H9 (cell line): ENCODE data around the gene TOGARAM2. TPM values are rescaled to one million over a fixed set of nuclear protein-coding genes. Genes with fewer than 3 reads are reported as not detected.

ENCODE experiments used
- DNase-seq: peaks from one replicate; pipeline ENCODE4 v3.0.0-alpha.2; 2017
- H2AFZ ChIP-seq: one replicate; pipeline ENCODE4 v1.6.1; 2013; ENCODE audit warnings: mild to moderate bottlenecking, low read length, control low read depth, moderate library complexity
- H2AK5ac ChIP-seq: 2 replicates; pipeline ENCODE4 v1.6.1; 2013; ENCODE audit warnings: low read length, control low read depth, mixed read lengths; ENCODE audit not compliant: insufficient read length
- H2BK120ac ChIP-seq: one replicate; pipeline ENCODE4 v1.6.1; 2013; ENCODE audit warnings: low read depth, mild to moderate bottlenecking, low read length, control low read depth, inconsistent platforms; ENCODE audit not compliant: poor library complexity, severe bottlenecking
- H2BK12ac ChIP-seq: 2 replicates; pipeline ENCODE4 v1.6.1; 2013; ENCODE audit warnings: low read length, control low read depth, mixed read lengths, low read depth; ENCODE audit not compliant: insufficient read length
- H2BK15ac ChIP-seq: 2 replicates; pipeline ENCODE4 v1.6.1; 2013; ENCODE audit warnings: low read depth, low read length, control low read depth
- H2BK20ac ChIP-seq: one replicate; pipeline ENCODE4 v1.6.1; 2013; ENCODE audit warnings: low read depth, mild to moderate bottlenecking, low read length, control low read depth, inconsistent platforms; ENCODE audit not compliant: poor library complexity, severe bottlenecking
- H2BK5ac ChIP-seq: 2 replicates; pipeline ENCODE4 v1.6.1; 2013; ENCODE audit warnings: low read length, control low read depth, mixed read lengths; ENCODE audit not compliant: insufficient read length
- H3K14ac ChIP-seq: 2 replicates; pipeline ENCODE4 v1.6.1; 2013; ENCODE audit warnings: low read length, control low read depth; ENCODE audit not compliant: insufficient read depth
- H3K18ac ChIP-seq: 2 replicates; pipeline ENCODE4 v1.6.1; 2013; ENCODE audit warnings: low read depth, mild to moderate bottlenecking, mixed read lengths, low read length, control low read depth; ENCODE audit not compliant: insufficient read length
- H3K23ac ChIP-seq: 2 replicates; pipeline ENCODE4 v1.6.1; 2013; ENCODE audit warnings: low read length, control low read depth, mixed read lengths, low read depth; ENCODE audit not compliant: insufficient read length
- H3K23me2 ChIP-seq: 2 replicates; pipeline ENCODE4 v1.6.1; 2013; ENCODE audit warnings: low read depth, mild to moderate bottlenecking, mixed read lengths, low read length, control low read depth; ENCODE audit not compliant: insufficient read length, poor library complexity, severe bottlenecking
- H3K27ac ChIP-seq: 2 replicates; pipeline ENCODE4 v1.5.1; 2013; ENCODE audit warnings: low read length, control low read depth, mixed read lengths, low read depth; ENCODE audit not compliant: insufficient read length
- H3K27me3 ChIP-seq: 2 replicates; pipeline ENCODE4 v1.6.1; 2013; ENCODE audit warnings: low read length, control low read depth, inconsistent platforms; ENCODE audit not compliant: insufficient read depth
- H3K4ac ChIP-seq: 2 replicates; pipeline ENCODE4 v1.6.1; 2013; ENCODE audit warnings: low read depth, mild to moderate bottlenecking, control low read depth, inconsistent platforms, low read length, moderate library complexity
- H3K4me1 ChIP-seq: 2 replicates; pipeline ENCODE4 v1.6.1; 2013; ENCODE audit warnings: low read length, control low read depth, inconsistent platforms; ENCODE audit not compliant: insufficient read depth
- H3K4me2 ChIP-seq: 2 replicates; pipeline ENCODE4 v1.6.1; 2013; ENCODE audit warnings: low read length, control low read depth, mixed read lengths; ENCODE audit not compliant: insufficient read length, insufficient read depth
- H3K56ac ChIP-seq: 2 replicates; pipeline ENCODE4 v1.6.1; 2013; ENCODE audit warnings: low read depth, mild to moderate bottlenecking, mixed read lengths, low read length, control low read depth; ENCODE audit not compliant: insufficient read length
- H3K79me1 ChIP-seq: 2 replicates; pipeline ENCODE4 v1.6.1; 2013; ENCODE audit warnings: low read depth, mild to moderate bottlenecking, moderate library complexity, low read length, control low read depth, inconsistent platforms; ENCODE audit not compliant: insufficient read depth, poor library complexity, severe bottlenecking
- H3K79me2 ChIP-seq: 2 replicates; pipeline ENCODE4 v1.6.1; 2013; ENCODE audit warnings: low read length, control low read depth, inconsistent platforms; ENCODE audit not compliant: insufficient read depth
- H3K9ac ChIP-seq: 2 replicates; pipeline ENCODE4 v1.6.1; 2013; ENCODE audit warnings: low read length, control low read depth, mixed read lengths; ENCODE audit not compliant: insufficient read length; ENCODE audit errors: extremely low read depth
- H3K9me3 ChIP-seq: one replicate; pipeline ENCODE4 v1.6.1; 2013; ENCODE audit warnings: low read depth, low read length, inconsistent platforms; ENCODE audit not compliant: control insufficient read depth
- H3T11ph ChIP-seq: one replicate; pipeline ENCODE4 v1.6.1; 2013; ENCODE audit warnings: mild to moderate bottlenecking, low read length, control low read depth, inconsistent platforms
- H4K20me1 ChIP-seq: one replicate; pipeline ENCODE4 v1.6.1; 2013; ENCODE audit not compliant: control insufficient read depth, insufficient read length, insufficient read depth
- H4K5ac ChIP-seq: 2 replicates; pipeline ENCODE4 v1.6.1; 2013; ENCODE audit warnings: low read depth, mild to moderate bottlenecking, mixed read lengths, low read length, control low read depth; ENCODE audit not compliant: insufficient read length
- H4K8ac ChIP-seq: replicated peaks from 2 replicates; pipeline ENCODE4 v1.6.1; 2013; ENCODE audit warnings: low read length, control low read depth, mixed read lengths, low read depth; ENCODE audit not compliant: insufficient read length
- H4K91ac ChIP-seq: 2 replicates; pipeline ENCODE4 v1.6.1; 2013; ENCODE audit warnings: low read depth, mild to moderate bottlenecking, moderate library complexity, mixed read lengths, low read length, control low read depth; ENCODE audit not compliant: insufficient read length
- H3K27ac Mint-ChIP-seq, 3 experiments: 2 replicates in 2 of 3; 3 replicates in 1 of 3; pipeline ENCODE4 v1.8.0; 2020 to 2021; ENCODE audit warnings: mixed read lengths in 3 of 3, mild to moderate bottlenecking in 1 of 3, moderate library complexity in 1 of 3
- H3K27me3 Mint-ChIP-seq: 2 replicates; pipeline ENCODE4 v1.8.0; 2021; ENCODE audit warnings: low read depth, mild to moderate bottlenecking, moderate library complexity, mixed read lengths
- H3K36me3 Mint-ChIP-seq, 3 experiments: 2 replicates in 2 of 3; 3 replicates in 1 of 3; pipeline ENCODE4 v1.8.0; 2020 to 2021; ENCODE audit warnings: low read depth in 3 of 3, mixed read lengths in 3 of 3; ENCODE audit not compliant: insufficient read depth in 1 of 3
- H3K4me1 Mint-ChIP-seq, 2 experiments: 2 replicates each; pipeline ENCODE4 v1.8.0; 2020; ENCODE audit warnings: mixed read lengths in 2 of 2
- H3K4me3 Mint-ChIP-seq, 2 experiments: 2 replicates in 1 of 2; 3 replicates in 1 of 2; pipeline ENCODE4 v1.8.0; 2020 to 2021; ENCODE audit warnings: mild to moderate bottlenecking in 2 of 2, mixed read lengths in 2 of 2, moderate library complexity in 1 of 2
- H3K9me3 Mint-ChIP-seq, 2 experiments: 2 replicates in 1 of 2; 3 replicates in 1 of 2; pipeline ENCODE4 v1.8.0; 2020; ENCODE audit warnings: mild to moderate bottlenecking in 2 of 2, mixed read lengths in 2 of 2, moderate library complexity in 1 of 2
- WGBS: extraction: QIAGEN DNeasy Blood & Tissue Kit; methylation state at CpG from one replicate; pipeline ENCODE4 v1.1.7; 2013; ENCODE audit warnings: missing lambda C conversion rate, low lambda C conversion rate, mixed read lengths; ENCODE audit not compliant: insufficient read length; ENCODE audit errors: extremely low coverage; 5-methylcytosine and 5-hydroxymethylcytosine counted together
- total RNA-seq: library from RNA; stranded (reverse); gene quantifications from 2 replicates; pipeline ENCODE4 v1.2.1, GENCODE V29; 2021
- TF ChIP-seq, protein P1 (sequence below): fragments of 200-600 bp; sonication (generic); conservative IDR thresholded peaks from 3 replicates; pipeline ENCODE4 v1.8.0; 2021; ENCODE audit warnings: antibody characterized with exemption, mild to moderate bottlenecking

TOGARAM2 gene
- total RNA-seq, 1 experiment from 2014 or later = 0.83 TPM

DNA sequence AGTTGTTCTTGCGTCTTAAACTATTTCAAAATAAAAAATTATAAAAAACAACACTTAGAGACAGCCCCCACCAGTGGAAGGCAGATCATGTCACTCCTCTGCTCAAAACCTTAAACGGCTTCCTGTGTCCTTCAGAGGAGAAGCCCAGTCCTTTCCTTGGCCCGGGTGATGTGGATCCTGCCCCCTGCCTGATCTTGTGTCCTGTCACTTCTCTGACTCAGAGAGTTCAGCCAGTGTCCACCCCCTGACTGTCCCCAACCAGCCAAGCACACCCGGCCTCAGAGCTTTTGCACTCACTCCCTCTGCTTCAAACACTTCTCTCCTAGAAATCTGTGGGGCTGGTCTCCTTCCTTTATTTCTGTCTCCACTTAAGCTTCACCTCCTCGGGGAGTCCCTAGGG lies 35.4 kb downstream of the TOGARAM2 start:
- Histone ChIP-seq H3K23me2 (no peaks in the 10 kb centered on the region), H3K4me1 (no peaks in the 10 kb centered on the region), H2BK15ac (no peak overlapping the region), H3K79me2 (no peaks in the 10 kb centered on the region), H3T11ph (no peak overlapping the region), H3K23ac (no peak overlapping the region), H3K56ac (no peak overlapping the region), H2BK120ac (no peak overlapping the region), H4K8ac (no peak overlapping the region), H2BK20ac (no peak overlapping the region), H3K27ac (no peak overlapping the region), H4K91ac (no peak overlapping the region), H3K4me2 (no peak overlapping the region), H3K4ac (no peak overlapping the region), H2AK5ac (no peak overlapping the region), H4K5ac (no peak overlapping the region), H2BK5ac (no peak overlapping the region), H2BK12ac (no peak overlapping the region), H3K9ac (no peak overlapping the region), H3K79me1 (no peaks in the 10 kb centered on the region), H3K27me3 (no peaks in the 10 kb centered on the region), H3K14ac (no peak overlapping the region), H4K20me1 (no peaks in the 10 kb centered on the region), H2AFZ (no peak overlapping the region), H3K9me3 (no peaks in the 10 kb centered on the region), H3K18ac (no peak overlapping the region)
- no peak for DNase-seq
- WGBS = no CpG with 5 or more reads among the region's 5 CpGs
- TF ChIP-seq, protein P1, sequence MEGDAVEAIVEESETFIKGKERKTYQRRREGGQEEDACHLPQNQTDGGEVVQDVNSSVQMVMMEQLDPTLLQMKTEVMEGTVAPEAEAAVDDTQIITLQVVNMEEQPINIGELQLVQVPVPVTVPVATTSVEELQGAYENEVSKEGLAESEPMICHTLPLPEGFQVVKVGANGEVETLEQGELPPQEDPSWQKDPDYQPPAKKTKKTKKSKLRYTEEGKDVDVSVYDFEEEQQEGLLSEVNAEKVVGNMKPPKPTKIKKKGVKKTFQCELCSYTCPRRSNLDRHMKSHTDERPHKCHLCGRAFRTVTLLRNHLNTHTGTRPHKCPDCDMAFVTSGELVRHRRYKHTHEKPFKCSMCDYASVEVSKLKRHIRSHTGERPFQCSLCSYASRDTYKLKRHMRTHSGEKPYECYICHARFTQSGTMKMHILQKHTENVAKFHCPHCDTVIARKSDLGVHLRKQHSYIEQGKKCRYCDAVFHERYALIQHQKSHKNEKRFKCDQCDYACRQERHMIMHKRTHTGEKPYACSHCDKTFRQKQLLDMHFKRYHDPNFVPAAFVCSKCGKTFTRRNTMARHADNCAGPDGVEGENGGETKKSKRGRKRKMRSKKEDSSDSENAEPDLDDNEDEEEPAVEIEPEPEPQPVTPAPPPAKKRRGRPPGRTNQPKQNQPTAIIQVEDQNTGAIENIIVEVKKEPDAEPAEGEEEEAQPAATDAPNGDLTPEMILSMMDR = no peak
- Mint-ChIP-seq H3K36me3 (no peaks in the 10 kb centered on the region), H3K27me3 (peaks cover 2% of the 10 kb centered on the region), H3K4me3 (no peak overlapping the region), H3K9me3 (0 out of 5 replicates have a peak, but pooled peaks cover 0 to 3% of the 10 kb centered on the region in 2 experiments), H3K4me1 (peaks cover 16 to 23% of the 10 kb centered on the region in 2 experiments), H3K27ac (no peak overlapping the region; a peak in 1 of 7 replicates)
